H1 (cell line): ENCODE measurements around the gene PLCB4. TPM values are rescaled to one million over a fixed set of nuclear protein-coding genes. Genes with fewer than 3 reads are reported as not detected.

Experiments used
- CTCF ChIA-PET: fragments of 300-600 bp; sonication (Branson Sonifier 250); formaldehyde crosslinking; loops from one replicate; lab custom pipeline; 2021; ENCODE audit not compliant: partially characterized antibody; lab: Charles Lee
- POLR2A ChIA-PET: fragments of 300-600 bp; sonication (Branson Sonifier 250); formaldehyde crosslinking; loops from one replicate; lab custom pipeline; 2021; ENCODE audit warnings: inconsistent platforms; ENCODE audit not compliant: partially characterized antibody; lab: Charles Lee
- DNase-seq, 2 experiments: peaks; one replicate each; pipeline versions ENCODE4 v3.0.0 to v3.0.0-alpha.2; 2010 to 2022; ENCODE audit warnings: low spot score in 2 of 2, low read depth in 1 of 2, mixed read lengths in 1 of 2
- FAIRE-seq: peaks from 2 replicates; lab custom pipeline; 2011; peaks lifted over from hg19 to GRCh38; lab: Jason Lieb, UNC
- H2AFZ ChIP-seq: 2 replicates; pipeline ENCODE4 v1.8.1; 2012; ENCODE audit warnings: low read length, inconsistent platforms
- H2AK5ac ChIP-seq: 2 replicates; pipeline ENCODE4 v1.6.1; 2013; ENCODE audit warnings: low read depth, low read length
- H2BK120ac ChIP-seq: replicated peaks from 2 replicates; pipeline ENCODE3; 2013; ENCODE audit warnings: low read depth, low read length, inconsistent platforms
- H2BK12ac ChIP-seq: 2 replicates; pipeline ENCODE4 v1.6.1; 2013; ENCODE audit warnings: low read depth, low read length
- H2BK15ac ChIP-seq: 2 replicates; pipeline ENCODE4 v1.6.1; 2013; ENCODE audit warnings: low read length
- H2BK20ac ChIP-seq: 2 replicates; pipeline ENCODE4 v1.6.1; 2013; ENCODE audit warnings: low read length
- H2BK5ac ChIP-seq: 2 replicates; pipeline ENCODE4 v1.6.1; 2013; ENCODE audit warnings: low read depth, low read length
- H3K14ac ChIP-seq: 2 replicates; pipeline ENCODE4 v1.6.1; 2013; ENCODE audit warnings: inconsistent platforms; ENCODE audit not compliant: insufficient read length
- H3K18ac ChIP-seq: 2 replicates; pipeline ENCODE4 v1.6.1; 2013; ENCODE audit warnings: low read length; ENCODE audit errors: extremely low read depth
- H3K23ac ChIP-seq: 2 replicates; pipeline ENCODE4 v1.6.1; 2013; ENCODE audit warnings: inconsistent platforms; ENCODE audit not compliant: insufficient read length
- H3K23me2 ChIP-seq: 2 replicates; pipeline ENCODE4 v1.6.1; 2013; ENCODE audit warnings: low read depth, low read length
- H3K27ac ChIP-seq: 2 replicates; pipeline ENCODE4 v1.6.1; 2011; ENCODE audit warnings: low read depth, low read length, inconsistent platforms
- H3K27me3 ChIP-seq, 4 experiments: replicated peaks in 1 of 4; 1 replicate in 1 of 4; 2 replicates in 3 of 4; pipeline versions ENCODE4 v1.6.1 to v1.8.1; 2011 to 2013; ENCODE audit warnings: low read length in 3 of 4, mild to moderate bottlenecking in 3 of 4, inconsistent platforms in 2 of 4, mixed read lengths in 2 of 4, moderate library complexity in 1 of 4; ENCODE audit not compliant: control insufficient read depth in 3 of 4, insufficient read depth in 3 of 4; ENCODE audit errors: extremely low read depth in 1 of 4
- H3K36me3 ChIP-seq, 4 experiments: 2 replicates each; pipeline versions ENCODE4 v1.6.1 to v1.8.1; 2011 to 2013; ENCODE audit warnings: mild to moderate bottlenecking in 4 of 4, low read length in 3 of 4, moderate library complexity in 2 of 4, control low read depth in 1 of 4, inconsistent platforms in 1 of 4; ENCODE audit not compliant: insufficient read depth in 4 of 4, control insufficient read depth in 2 of 4
- H3K4ac ChIP-seq: replicated peaks from 2 replicates; pipeline ENCODE3; 2013; ENCODE audit warnings: low read length, low read depth, mixed read lengths, inconsistent platforms; ENCODE audit not compliant: insufficient read length
- H3K4me1 ChIP-seq, 4 experiments: replicated peaks in 1 of 4; 1 replicate in 1 of 4; 2 replicates in 3 of 4; pipeline versions ENCODE4 v1.6.1 to v1.8.1; 2011 to 2013; ENCODE audit warnings: low read length in 3 of 4, inconsistent platforms in 2 of 4, mixed read lengths in 1 of 4; ENCODE audit not compliant: insufficient read depth in 4 of 4, control insufficient read depth in 3 of 4
- H3K4me2 ChIP-seq, 2 experiments: 2 replicates each; pipeline versions ENCODE4 v1.6.1 to v1.8.1; 2011 to 2013; ENCODE audit warnings: low read depth in 2 of 2, low read length in 2 of 2, control low read depth in 1 of 2, inconsistent platforms in 1 of 2, mild to moderate bottlenecking in 1 of 2; ENCODE audit not compliant: insufficient read depth in 1 of 2
- H3K4me3 ChIP-seq, 4 experiments: fragments of 200-600, 300-600 bp in 1 of 4; sonication (generic), shearing (Covaris generic), sonication (Bioruptor Twin) in 1 of 4; 2 replicates each; pipeline versions ENCODE4 v1.5.1 to v1.8.1; 2011 to 2016; ENCODE audit warnings: low read length in 4 of 4, low read depth in 3 of 4, control low read depth in 2 of 4, inconsistent platforms in 2 of 4, mild to moderate bottlenecking in 2 of 4, mixed read lengths in 1 of 4, moderate library complexity in 1 of 4; ENCODE audit not compliant: insufficient read depth in 2 of 4; ENCODE audit errors: extremely low read depth in 1 of 4
- H3K56ac ChIP-seq: replicated peaks from 2 replicates; pipeline ENCODE3; 2013; ENCODE audit warnings: low read depth, mild to moderate bottlenecking, mixed read lengths, low read length, inconsistent platforms; ENCODE audit not compliant: insufficient read length
- H3K79me1 ChIP-seq: 2 replicates; pipeline ENCODE4 v1.6.1; 2013; ENCODE audit warnings: low read depth, low read length, control low read depth
- H3K79me2 ChIP-seq, 2 experiments: 2 replicates each; pipeline versions ENCODE4 v1.6.1 to v1.8.1; 2012 to 2013; ENCODE audit warnings: low read length in 2 of 2, mild to moderate bottlenecking in 2 of 2, inconsistent platforms in 1 of 2; ENCODE audit not compliant: insufficient read depth in 2 of 2, control insufficient read depth in 1 of 2
- H3K9ac ChIP-seq, 4 experiments: replicated peaks in 1 of 4; 1 replicate in 1 of 4; 2 replicates in 3 of 4; pipeline versions ENCODE4 v1.6.1 to v1.8.1; 2011 to 2013; ENCODE audit warnings: low read depth in 3 of 4, low read length in 3 of 4, control low read depth in 2 of 4, mild to moderate bottlenecking in 2 of 4, moderate library complexity in 2 of 4, inconsistent platforms in 1 of 4; ENCODE audit errors: extremely low read depth in 1 of 4
- H3K9me3 ChIP-seq, 2 experiments: 2 replicates each; pipeline versions ENCODE4 v1.6.1 to v1.8.1; 2012 to 2013; ENCODE audit warnings: mild to moderate bottlenecking in 2 of 2, moderate library complexity in 2 of 2, control low read depth in 1 of 2, inconsistent platforms in 1 of 2, low read depth in 1 of 2, low read length in 1 of 2, mixed read lengths in 1 of 2; ENCODE audit not compliant: insufficient read depth in 2 of 2
- H4K20me1 ChIP-seq, 2 experiments: replicated peaks in 1 of 2; 2 replicates each; pipeline versions ENCODE3 to v1.8.1; 2011 to 2013; ENCODE audit warnings: inconsistent platforms in 2 of 2, low read length in 2 of 2, mild to moderate bottlenecking in 1 of 2; ENCODE audit not compliant: insufficient read depth in 2 of 2, control insufficient read depth in 1 of 2
- H4K5ac ChIP-seq: 2 replicates; pipeline ENCODE4 v1.6.1; 2013; ENCODE audit warnings: low read length, low read depth, mixed read lengths, inconsistent platforms; ENCODE audit not compliant: insufficient read length
- H4K8ac ChIP-seq: 2 replicates; pipeline ENCODE4 v1.8.0; 2013; ENCODE audit warnings: mild to moderate bottlenecking, moderate library complexity, low read length, inconsistent platforms; ENCODE audit not compliant: insufficient read depth; ENCODE audit errors: extremely low read depth
- H4K91ac ChIP-seq: replicated peaks from 2 replicates; pipeline ENCODE3; 2013; ENCODE audit warnings: low read length, mixed read lengths, inconsistent platforms; ENCODE audit not compliant: insufficient read length
- RAD21 ChIP-seq, 2 experiments: IDR thresholded peaks in 1 of 2; conservative IDR thresholded peaks in 1 of 2; 2 replicates each; pipeline ENCODE4 v1.6.1; 2011; ENCODE audit warnings: low read depth in 2 of 2, low read length in 2 of 2, improper control_type of control experiment in 1 of 2, inconsistent platforms in 1 of 2, mild to moderate bottlenecking in 1 of 2, moderate library complexity in 1 of 2
- SRF ChIP-seq: IDR thresholded peaks from 2 replicates; pipeline ENCODE4 v1.6.1; 2011; ENCODE audit warnings: mild to moderate bottlenecking, low read depth, low read length, moderate library complexity
- WGBS, 2 experiments: shearing (Covaris generic) in 1 of 2; methylation state at CpG; one replicate each; pipeline versions ENCODE4 v1.1.6 to v1.1.7; 2013 to 2015; ENCODE audit warnings: low lambda C conversion rate in 2 of 2, mixed read lengths in 2 of 2, inconsistent platforms in 1 of 2, low coverage in 1 of 2, missing lambda C conversion rate in 1 of 2; ENCODE audit not compliant: insufficient replicate concordance in 2 of 2, insufficient coverage in 1 of 2, insufficient read length in 1 of 2; ENCODE audit errors: extremely low coverage in 1 of 2, missing lambda C conversion rate in 1 of 2; 5-methylcytosine and 5-hydroxymethylcytosine counted together
- polyA plus RNA-seq, 7 experiments: library from polyadenylated mRNA; depleted of rRNA in 3 of 7; stranded (reverse) in 5 of 7; unstranded in 2 of 7; fragments of >200 nt in 5 of 7; fragments of 200-250 nt in 2 of 7; gene quantifications; 1 replicate in 5 of 7; 2 replicates in 1 of 7; 4 replicates in 1 of 7; pipeline versions ENCODE4 v1.2.1 to v1.2.3, GENCODE V29; 2011 to 2013; ENCODE audit warnings: missing spikeins in 2 of 7, mixed read lengths in 2 of 7
- total RNA-seq: library from RNA; stranded (reverse); fragmentation: NEBNext Ultra II Directional; extraction: Animal tissue kit (Norgen Biotek cat#: 25700); gene quantifications from 2 replicates; pipeline ENCODE4 v1.2.1, GENCODE V29; 2021

Gene PLCB4
- total and polyA plus RNA-seq, 2 of the 8 experiments (the other 6 are each of a cell fraction or from before 2014, with no cell fraction given): 3.2 to 14.1 TPM

DNA sequence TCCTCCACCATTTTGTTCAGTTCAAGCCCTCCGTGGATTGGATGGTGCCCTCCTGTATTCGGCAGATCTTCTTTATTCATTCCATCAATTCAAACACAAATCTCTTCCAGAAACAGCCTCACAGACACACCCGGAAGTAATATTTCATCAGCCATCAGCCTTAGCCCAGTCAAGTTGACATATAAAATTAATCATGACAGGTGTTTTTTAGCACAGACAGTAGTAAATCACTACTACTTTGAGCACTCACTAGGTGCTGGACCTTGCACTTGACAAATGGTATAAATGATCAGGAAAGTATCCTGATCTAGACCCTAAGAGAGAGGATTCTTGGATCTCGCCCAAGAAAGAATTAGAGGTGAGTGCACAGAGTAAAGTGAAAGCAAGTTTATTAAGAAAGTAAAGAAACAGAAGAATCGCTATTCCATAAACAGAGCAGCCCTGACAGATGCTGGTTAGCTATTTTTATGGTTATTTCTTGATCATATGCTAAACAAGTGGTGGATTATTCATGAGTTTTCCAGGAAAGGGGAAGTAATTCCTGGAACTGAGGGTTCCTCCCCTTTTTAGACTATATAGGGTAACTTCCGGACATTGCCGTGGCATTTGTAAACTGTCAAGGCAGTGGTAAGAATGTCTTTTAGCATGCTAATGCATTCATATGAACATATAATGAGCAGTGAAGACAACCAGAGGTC is 250.9 kb downstream of the PLCB4 start:
- Histone ChIP-seq H3K4me1 (no peaks in the 10 kb centered on the region), H3K18ac (no peak overlapping the region), H3K36me3 (no peaks in the 10 kb centered on the region; a peak in 1 of 8 replicates), H2BK12ac (no peak overlapping the region), H3K4me3 (no peak overlapping the region), H3K79me1 (no peaks in the 10 kb centered on the region), H2BK120ac (no peak overlapping the region), H4K91ac (no peak overlapping the region), H2AK5ac (no peak overlapping the region), H3K23ac (no peak overlapping the region), H2BK15ac (no peak overlapping the region), H4K20me1 (no peaks in the 10 kb centered on the region), H3K56ac (no peak overlapping the region), H3K4ac (no peak overlapping the region), H3K79me2 (no peaks in the 10 kb centered on the region), H3K23me2 (no peaks in the 10 kb centered on the region), H2BK5ac (no peak overlapping the region), H2BK20ac (no peak overlapping the region), H2AFZ (no peak overlapping the region), H3K27me3 (no peaks in the 10 kb centered on the region), H3K9ac (no peak overlapping the region), H3K4me2 (no peak overlapping the region), H3K14ac (no peak overlapping the region), H4K8ac (no peak overlapping the region), H3K27ac (no peak overlapping the region), H3K9me3 (no peaks in the 10 kb centered on the region), H4K5ac (no peak overlapping the region)
- TF ChIP-seq RAD21 (IDR thresholded peaks at IDR 0.05 in 1 of 2, conservative IDR thresholded peaks at IDR 0.05 in 1 of 2; ENCODE audit: low read depth in 2 of 2, low read length in 2 of 2) (no peak), SRF (no peak)
- ChIA-PET CTCF (interaction anchor here (2.1 kb wide), 1 partner anchor 40 kb away, joined by 4 read pairs; no protein-coding TSS in a partner anchor), POLR2A (no interaction called here)
- WGBS, 2 experiments: 91% methylated on average over 7 of the region's 7 CpGs; no CpG with 5 or more reads in 1 of the 2 experiments
- FAIRE-seq (no peak), DNase-seq (no peak)
